GM19395 (cell line): ENCODE measurements around the gene PKP3.
"Not testable (repeated sequence)": the region's sequence is repeated elsewhere in the genome, so short reads cannot be mapped to it uniquely, and the experiment has no call there.

Experiments used
- ATAC-seq: cut with Tn5 transposase; IDR thresholded peaks from one replicate; pipeline ENCODE4 v1.9.1; 2021; ENCODE audit warnings: mild to moderate bottlenecking, moderate library complexity; ENCODE audit not compliant: unreplicated experiment

PKP3 gene

DNA sequence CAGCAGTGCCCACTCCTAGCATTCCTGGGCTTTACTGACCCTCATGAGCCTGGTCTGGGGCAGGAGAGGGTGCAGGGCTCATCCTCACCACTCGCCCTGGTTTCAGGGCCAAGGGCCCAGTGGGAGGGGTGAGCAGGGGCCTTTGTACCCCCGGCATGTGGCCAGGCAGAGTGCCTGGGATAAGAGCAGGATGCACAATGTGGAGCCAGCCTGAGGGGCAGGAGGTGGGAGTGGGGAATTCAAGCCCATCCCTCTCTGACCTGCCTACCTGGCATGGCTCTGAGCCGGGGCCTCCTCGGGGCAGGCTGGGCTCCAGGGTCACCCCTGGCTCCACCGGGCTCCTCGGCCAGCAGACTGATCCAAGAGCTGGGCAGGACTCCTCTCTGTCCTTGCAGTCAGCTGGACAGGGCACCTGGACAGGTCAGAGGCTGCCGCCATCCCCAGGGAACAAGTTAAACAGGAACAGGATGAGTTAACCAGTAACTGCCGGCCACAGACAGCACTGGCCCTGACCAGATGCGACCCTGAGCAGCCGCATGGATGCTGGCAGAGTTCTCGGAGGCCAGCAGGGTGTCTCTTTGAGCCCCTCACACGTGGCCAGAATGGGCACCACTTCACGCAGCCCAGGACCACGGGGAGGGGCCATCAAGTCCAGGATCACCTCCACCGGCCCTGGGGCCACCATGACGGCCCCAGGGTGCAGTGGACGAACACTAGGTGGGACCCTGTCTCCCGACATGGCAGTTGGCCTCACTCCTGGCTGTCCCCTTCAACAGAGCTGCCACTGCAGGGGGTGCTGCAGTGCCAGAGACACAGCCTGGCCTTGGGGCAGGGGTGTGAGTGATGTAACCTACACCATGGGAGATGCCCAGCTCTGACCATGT is 15.8 kb downstream of the PKP3 start:
- no peak for ATAC-seq

- ATAC-seq, result not testable (repeated sequence)
Observed at GRCh38 chr11:410711-411110, 16.7 kb downstream of the PKP3 start.

DNA sequence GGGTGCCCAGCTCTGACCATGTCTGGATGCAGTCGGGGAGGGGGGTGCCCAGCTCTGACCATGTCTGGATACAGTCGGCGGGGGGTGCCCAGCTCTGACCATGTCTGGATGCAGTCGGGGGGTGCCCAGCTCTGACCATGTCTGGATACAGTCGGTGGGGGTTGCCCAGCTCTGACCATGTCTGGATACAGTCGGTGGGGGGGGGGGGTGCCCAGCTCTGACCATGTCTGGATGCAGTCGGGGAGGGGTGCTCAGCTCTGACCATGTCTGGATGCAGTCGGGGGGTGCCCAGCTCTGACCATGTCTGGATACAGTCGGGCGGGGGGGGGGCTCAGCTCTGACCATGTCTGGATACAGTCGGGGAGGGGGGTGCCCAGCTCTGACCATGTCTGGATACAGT is 17.5 kb downstream of the PKP3 start:
- not testable (repeated sequence) for ATAC-seq

DNA sequence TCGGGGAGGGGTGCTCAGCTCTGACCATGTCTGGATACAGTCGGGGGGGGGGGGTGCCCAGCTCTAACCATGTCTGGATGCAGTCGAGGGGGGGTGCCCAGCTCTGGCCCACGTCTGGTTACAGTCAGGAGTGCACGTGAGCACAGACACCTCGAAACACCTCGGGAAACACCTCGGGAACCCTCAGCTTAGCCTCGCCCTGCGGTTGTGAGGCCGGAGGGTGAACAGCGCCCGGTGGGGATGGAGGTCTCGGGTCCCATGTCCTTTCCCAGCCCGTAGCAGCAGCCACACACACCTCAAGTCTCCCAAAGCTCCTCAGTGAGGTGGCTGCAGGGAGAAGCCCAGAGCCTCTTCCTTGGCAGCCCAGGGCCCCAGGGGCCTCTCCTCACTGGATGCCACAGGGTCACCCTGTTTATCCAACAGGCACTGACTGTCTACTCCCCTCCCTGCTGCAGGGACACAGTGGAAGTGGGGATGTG is 18.7 kb downstream of the PKP3 start:
- no peak for ATAC-seq

DNA sequence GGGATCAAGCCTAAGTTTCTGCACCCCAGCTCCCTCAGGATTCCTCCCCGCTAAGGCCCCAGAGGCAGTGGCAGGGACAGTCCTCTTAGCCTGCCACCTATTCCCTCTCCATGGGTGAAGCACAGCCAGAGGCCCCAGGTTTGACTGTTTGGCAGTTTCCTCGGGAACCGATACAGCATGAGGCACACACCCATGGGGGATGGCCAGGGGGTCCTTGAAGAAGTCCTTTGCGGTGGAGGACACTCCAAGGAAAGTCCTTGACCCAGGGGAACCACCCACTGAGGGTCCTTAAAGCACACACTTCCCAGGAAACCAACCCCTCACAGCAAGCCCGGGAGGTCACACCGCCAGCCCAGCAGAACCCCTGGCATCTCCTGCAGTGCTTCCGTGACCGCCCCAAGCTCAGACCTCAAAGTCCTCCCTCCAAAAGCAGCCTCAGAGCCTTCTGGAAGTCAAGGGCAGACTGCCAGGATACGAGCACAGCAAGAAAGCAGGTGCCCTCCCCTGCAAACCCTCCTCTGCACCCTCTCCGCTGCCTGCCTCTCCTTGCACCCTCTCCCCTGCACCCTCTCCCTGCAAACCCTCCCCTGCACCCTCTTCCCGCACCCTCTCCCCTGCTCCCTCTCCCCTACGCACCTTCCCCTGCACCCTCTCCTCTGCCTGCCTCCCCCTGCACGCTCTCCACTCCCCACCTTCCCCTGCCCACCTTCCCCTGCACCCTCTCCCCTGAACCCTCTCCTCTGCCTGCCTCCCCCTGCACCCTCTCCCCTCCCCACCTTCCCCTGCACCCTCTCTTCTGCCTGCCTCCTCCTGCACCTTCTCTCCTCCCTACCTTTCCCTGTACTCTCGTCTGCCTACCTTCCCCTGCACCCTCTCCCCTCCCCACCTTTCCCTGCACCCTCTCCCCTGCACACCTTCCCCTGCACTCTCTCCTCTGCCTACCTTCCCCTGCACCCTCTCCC is 19.4 kb downstream of the PKP3 start:
- no peak for ATAC-seq

DNA sequence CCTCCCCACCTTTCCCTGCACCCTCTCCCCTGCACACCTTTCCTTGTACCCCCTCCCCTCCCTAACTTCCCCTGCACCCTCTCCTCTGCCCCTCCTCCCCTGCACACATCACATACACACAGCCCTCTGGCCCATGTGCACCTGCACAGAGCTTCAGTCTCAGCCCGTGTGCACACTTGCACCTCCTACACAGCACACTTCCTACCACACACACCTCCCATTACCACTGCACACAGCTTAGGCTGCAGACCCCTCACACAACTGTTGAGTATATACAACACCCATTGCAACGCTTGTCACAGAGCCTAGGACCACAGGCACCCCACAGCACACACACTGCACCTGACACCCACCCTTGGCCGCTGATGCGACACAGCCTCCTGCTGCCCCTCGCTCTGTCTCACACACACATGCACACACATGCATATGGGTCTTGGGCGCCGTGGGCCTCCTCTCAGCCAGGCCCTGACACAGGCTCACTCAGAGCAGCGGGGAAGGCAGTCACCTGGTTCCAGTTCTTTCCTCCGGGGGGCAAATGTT is 20.4 kb downstream of the PKP3 start:
- no peak for ATAC-seq

GRCh38 chr11:415640-416041 is 21.6 kb downstream of the PKP3 start:
- ATAC-seq, result no peak

GRCh38 chr11:416051-416756 is 22.2 kb downstream of the PKP3 start:
- no peak for ATAC-seq

DNA sequence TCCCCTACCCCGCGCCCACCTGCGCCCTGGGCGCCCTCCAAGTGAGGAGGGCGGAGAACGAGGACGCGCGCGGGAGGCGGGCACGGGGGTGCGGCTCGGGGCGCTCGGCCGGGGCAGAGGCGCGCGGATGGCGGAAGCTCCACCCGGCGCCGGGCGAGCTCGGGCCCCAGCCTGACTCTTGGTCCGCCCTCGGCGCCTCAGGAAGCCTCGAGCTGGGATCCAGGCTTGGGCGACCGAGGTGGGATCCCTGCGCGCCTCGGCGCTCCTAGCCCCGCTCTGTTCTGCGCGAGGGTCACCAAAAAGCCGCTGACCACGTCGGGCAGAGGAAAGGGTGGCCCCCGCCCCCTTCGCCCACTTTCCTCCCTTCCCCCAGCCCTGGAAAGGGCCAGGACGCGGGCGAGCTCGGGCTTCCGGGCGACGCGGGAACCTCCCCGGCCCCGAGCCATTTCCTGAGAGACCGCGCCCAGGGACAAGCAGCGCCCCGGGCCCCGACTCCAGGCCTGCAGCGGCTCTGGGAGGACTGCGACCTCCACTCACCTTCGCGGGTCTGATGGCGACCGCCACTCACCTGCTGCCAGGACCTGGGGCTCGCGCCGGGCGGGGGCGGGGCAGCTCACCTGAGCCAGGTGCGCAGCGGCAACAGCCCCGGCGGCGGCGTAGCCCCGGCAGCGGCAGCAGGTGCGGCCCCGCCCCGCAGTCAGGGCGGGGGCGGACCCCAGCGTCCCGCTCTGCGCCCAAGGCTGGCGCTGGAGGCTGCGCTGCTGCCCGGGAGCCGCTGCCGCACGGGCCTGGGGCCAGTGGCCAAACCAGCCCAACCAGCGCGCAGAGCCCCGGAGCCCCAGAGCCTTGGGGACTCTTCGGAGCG is 23.0 kb downstream of the PKP3 start:
- ATAC-seq, result no peak

DNA sequence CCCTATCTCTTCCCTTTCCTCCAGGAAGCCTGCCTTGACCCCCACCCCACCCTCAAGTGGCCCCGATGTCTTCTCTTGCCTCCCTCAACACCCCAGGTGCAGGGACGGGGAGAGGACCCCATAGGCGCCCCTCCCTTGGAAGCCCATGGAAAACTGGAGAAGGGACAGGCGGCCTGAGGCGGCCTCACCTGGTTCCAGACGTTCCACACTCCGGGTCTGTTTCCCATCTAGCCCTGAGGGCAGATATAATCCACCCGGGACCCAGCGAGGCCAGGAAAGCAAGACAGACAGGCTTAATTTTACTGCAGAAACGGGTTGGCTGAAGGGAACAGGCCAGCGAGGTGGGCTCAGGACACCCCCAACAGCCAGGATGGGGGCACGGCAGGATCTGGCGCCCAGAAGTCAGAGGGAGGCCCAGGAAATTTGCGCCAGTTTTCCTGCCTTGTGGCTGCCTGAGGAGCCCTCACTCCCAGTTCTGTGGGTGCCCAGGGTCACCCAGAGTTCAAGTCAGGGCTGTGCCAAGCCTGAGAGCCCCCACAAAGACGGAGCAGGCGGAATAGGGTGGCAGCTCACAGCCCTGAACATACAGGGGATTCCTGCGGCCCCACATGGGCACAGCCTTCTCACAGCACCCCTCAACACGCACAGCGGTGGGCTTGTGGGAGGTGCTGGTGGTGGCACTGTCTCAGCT is 23.8 kb downstream of the PKP3 start:
- no peak for ATAC-seq

GRCh38 chr11:418343-419247 is 24.6 kb downstream of the PKP3 start:
- no peak for ATAC-seq

DNA sequence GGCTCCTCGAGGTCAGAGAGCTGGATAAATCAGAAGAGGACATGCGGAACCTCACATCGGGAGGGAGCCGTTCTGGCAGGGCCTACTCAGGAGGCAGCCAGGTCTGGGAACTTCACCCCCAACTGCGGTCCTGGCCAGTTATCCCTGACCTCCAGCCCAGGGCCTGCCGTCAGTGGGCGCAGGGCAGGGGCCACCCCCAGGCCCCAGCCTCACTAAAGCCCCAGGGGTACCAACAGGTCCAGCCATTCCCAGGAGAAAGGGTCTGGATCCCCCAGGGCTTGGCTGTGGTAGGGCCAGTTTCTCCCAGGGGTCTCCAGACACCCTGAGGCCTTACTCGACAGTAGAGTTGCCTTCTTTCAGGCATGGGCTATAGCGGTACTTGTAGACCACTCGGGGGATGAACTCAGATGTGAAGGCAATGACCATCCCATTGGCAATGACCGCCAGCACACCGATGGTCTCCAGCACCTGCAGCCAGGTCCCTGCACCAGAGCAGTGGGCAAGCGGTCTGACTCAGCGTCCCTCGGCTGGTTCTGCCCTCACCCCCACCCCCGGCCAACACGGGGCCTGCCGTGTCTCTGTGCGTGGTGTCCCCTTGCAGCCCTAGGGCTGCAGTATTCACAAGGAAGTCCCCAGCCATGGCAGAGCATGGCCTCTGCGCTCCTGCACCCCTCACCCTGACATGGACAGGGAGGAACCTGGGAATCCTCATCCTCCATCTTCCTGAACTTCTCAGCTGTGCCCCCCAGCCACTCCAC is 25.4 kb downstream of the PKP3 start:
- no peak for ATAC-seq

DNA sequence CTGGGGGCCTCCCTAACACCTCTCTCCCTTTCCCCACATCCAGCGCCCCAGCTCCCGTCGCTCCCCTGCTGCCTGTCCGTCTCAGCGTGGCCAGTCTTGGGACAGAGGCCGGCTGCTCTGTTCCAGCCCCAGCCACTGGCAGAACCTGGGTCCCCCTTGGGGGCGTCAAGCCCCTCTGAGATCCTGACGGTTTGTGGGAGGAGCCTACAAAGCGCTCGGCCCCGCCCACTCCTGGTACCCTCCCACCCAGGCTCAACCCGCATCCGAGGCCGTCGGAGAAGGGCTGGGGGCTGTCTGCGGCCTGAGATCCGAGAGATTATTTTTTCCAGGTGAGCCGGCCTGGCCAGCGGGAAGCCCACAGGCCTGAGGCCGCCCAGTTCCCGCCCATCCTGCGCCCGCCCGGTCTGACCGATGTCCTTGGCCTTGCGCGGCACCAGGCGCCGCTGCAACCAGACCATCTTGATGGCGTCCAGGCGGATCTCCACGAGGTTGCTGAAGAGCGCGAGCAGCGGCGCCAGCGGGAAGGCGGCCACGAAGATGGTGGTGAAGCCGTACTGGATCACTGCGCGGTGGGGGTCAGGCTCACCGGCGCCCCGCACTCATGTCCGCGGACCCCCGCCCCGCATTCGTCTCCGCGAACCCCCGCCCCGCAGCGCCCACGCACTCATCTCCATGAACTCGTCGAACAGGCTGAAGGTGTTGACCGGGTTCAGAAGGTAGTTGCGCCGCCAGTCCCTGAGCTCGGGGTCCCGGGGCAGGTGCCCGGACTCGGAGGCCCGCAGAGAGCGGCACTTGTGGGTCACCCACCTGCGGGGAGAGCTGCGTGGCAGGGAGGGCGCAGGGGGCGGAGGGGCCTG is 26.3 kb downstream of the PKP3 start:
- no peak for ATAC-seq

DNA sequence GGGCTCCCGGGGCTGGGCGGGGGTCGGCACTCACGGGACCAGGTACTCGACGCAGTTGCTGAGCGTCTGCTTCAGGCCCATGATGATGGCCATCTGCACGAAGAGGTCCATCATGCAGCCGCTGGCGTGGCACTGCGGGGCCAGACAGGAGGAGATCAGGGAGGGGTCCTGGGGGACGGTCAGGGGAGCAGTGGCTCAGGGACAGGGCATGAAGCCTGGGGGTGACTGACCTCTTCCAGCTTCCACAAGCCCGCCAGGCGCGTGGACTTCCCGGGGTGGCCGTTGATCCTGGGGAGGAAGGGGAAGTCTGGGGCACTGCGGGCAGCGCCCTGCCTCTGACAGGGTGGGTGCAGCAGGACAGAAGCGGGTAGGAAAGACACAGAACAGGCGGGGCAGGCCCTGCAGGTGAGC is 26.9 kb downstream of the PKP3 start:
- no peak for ATAC-seq

- ATAC-seq, result no peak
Observed at GRCh38 chr11:422249-422656, 28.2 kb downstream of the PKP3 start.

DNA sequence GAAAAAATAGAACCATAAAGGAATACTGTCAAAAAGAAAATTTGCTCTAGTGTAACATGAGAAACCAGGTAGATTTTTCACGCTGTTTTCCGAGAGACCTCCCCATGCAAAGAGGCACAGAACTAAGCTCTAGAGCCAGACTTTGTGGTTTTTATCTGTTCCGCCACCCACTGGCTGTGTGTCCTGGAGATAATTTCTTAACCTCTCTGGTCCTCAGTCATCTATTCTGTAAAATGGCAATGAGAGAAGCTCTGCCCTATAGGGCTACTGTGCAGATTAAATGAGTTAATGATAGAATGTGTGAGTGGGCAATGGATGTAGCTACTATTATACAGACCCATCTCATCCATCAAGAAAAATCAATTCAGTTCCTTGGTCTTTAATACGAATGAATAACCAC is 30.2 kb downstream of the PKP3 start:
- no peak for ATAC-seq
